Urinary bladder (tissue), 4 donors: ENCODE data around the gene CA12. TPM values are rescaled to one million over a fixed set of nuclear protein-coding genes. Genes with fewer than 3 reads are reported as not detected.

Experiments used
- DNase-seq: peaks from one replicate; pipeline ENCODE4 v3.0.0-alpha.2; 2015; ENCODE audit errors: extremely low spot score
- H3K27ac ChIP-seq: one replicate; pipeline ENCODE4 v1.5.1; 2013; ENCODE audit warnings: low read depth, mild to moderate bottlenecking, moderate library complexity
- H3K36me3 ChIP-seq: one replicate; pipeline ENCODE4 v1.6.1; 2013; ENCODE audit warnings: mild to moderate bottlenecking, moderate library complexity; ENCODE audit not compliant: insufficient read depth
- H3K4me1 ChIP-seq: one replicate; pipeline ENCODE4 v1.6.1; 2013; ENCODE audit warnings: mild to moderate bottlenecking, moderate library complexity; ENCODE audit not compliant: insufficient read depth
- H3K4me3 ChIP-seq: one replicate; pipeline ENCODE4 v1.5.1; 2013; ENCODE audit warnings: low read depth, low read length
- WGBS: extraction: QIAGEN DNeasy Blood & Tissue Kit; methylation state at CpG from one replicate; pipeline ENCODE4 v1.1.7; 2013; 5-methylcytosine and 5-hydroxymethylcytosine counted together
- polyA plus RNA-seq: library from polyadenylated mRNA; stranded (reverse); fragments of 200-250 nt; gene quantifications from one replicate; pipeline ENCODE4 v1.2.3, GENCODE V29; 2013
- total RNA-seq: library from RNA; depleted of rRNA; stranded (reverse); fragments of >200 nt; gene quantifications from one replicate; pipeline ENCODE4 v1.2.3, GENCODE V29; 2014
- donor health status: healthy with polysubstance abuse.
- donor health status: healthy.

CA12 gene
- total and polyA plus RNA-seq, 2 donors: 5.8 to 14.9 TPM

GRCh38 chr15:63276342-63277037 lies 105.2 kb downstream of the CA12 start:
- H3K27ac ChIP-seq: no peak overlapping the region
- no peaks in the 10 kb centered on the region for H3K4me1 ChIP-seq
- H3K4me3 ChIP-seq: peak overlapping the region; percentile 85
- DNase-seq: no peak
- H3K36me3 ChIP-seq: no peaks in the 10 kb centered on the region
- 18% methylated on average over 11 of the region's 11 CpGs for WGBS

- H3K36me3 ChIP-seq: no peaks in the 10 kb centered on the region
- WGBS: 90% methylated on average over 3 of the region's 3 CpGs
These were observed 107.2 kb downstream of the CA12 start for GRCh38 chr15:63274427-63274826.

More at GRCh38 chr15:63274427-63274826, 107.2 kb downstream of the CA12 start:
- Histone ChIP-seq H3K4me1 (no peaks in the 10 kb centered on the region), H3K4me3 (no peak overlapping the region), H3K27ac (no peak overlapping the region)
- DNase-seq: no peak

Other genes with a start within 250 kb of the CA12 start
- 48.1 TPM for gene RPS27L, start 224.4 kb downstream of the CA12 start, total RNA-seq
- gene RPS27L, start 224.4 kb downstream of the CA12 start, polyA plus RNA-seq: 97.4 TPM
- 105 TPM for gene RAB8B, start 192.2 kb downstream of the CA12 start, total RNA-seq
- 27.7 TPM for gene RAB8B, start 192.2 kb downstream of the CA12 start, polyA plus RNA-seq
- 20.2 TPM for gene APH1B, start 104.2 kb downstream of the CA12 start, total RNA-seq
- gene APH1B, start 104.2 kb downstream of the CA12 start, polyA plus RNA-seq: 10.9 TPM
- 77.4 TPM for gene USP3, start 122.7 kb upstream of the CA12 start, total RNA-seq
- gene USP3, start 122.7 kb upstream of the CA12 start, polyA plus RNA-seq: 20.6 TPM
- 26.2 TPM for gene FBXL22, start 215.5 kb upstream of the CA12 start, total RNA-seq
- 100 TPM for gene FBXL22, start 215.5 kb upstream of the CA12 start, polyA plus RNA-seq